Neural progenitor cell (in vitro differentiated cells): Measurements from ENCODE around the gene PRCP.

ENCODE experiments used
- EZH2 ChIP-seq: fragments of 200-600 bp; sonication (generic); IDR thresholded peaks from 2 replicates; pipeline ENCODE4 v1.6.1; 2017; ENCODE audit warnings: antibody characterized with exemption, mild to moderate bottlenecking, moderate library complexity
- EZH2phosphoT487 ChIP-seq: fragments of 200-600 bp; sonication (generic); IDR thresholded peaks from 2 replicates; pipeline ENCODE4 v1.6.1; 2017; ENCODE audit warnings: antibody characterized with exemption
- TF ChIP-seq, protein P1 (sequence below): fragments of 200-600 bp; sonication (generic); IDR thresholded peaks from 2 replicates; pipeline ENCODE4 v1.5.1; 2017; ENCODE audit warnings: antibody characterized with exemption, mild to moderate bottlenecking

DNA sequence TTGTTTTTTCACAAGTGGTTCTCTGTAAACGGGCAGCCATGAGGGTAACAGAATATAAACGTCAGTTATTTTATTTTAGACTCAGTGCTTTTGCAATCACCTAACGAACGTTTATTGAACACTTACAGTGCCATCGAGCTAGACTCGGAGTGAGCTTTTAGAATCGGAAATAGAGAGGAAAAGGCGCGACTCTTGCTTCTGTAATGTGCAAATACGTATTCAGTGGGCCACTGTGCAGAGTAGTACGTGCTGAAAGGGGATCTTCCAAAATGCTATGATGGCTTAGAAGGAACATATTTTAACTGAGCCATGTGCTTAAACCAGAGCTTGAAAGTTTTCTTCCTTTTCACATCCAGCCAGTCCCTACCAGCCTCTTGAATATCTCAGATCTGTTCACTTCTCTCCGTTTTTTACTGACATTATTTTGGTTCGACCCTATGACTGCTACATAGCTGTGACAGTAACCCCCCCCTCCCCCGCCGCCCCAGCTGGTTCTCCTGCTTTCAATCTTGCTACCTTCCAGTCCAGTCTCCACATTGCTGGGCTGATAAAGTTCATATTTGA is 1.8 kb upstream of the PRCP start:
- TF ChIP-seq, protein P1, sequence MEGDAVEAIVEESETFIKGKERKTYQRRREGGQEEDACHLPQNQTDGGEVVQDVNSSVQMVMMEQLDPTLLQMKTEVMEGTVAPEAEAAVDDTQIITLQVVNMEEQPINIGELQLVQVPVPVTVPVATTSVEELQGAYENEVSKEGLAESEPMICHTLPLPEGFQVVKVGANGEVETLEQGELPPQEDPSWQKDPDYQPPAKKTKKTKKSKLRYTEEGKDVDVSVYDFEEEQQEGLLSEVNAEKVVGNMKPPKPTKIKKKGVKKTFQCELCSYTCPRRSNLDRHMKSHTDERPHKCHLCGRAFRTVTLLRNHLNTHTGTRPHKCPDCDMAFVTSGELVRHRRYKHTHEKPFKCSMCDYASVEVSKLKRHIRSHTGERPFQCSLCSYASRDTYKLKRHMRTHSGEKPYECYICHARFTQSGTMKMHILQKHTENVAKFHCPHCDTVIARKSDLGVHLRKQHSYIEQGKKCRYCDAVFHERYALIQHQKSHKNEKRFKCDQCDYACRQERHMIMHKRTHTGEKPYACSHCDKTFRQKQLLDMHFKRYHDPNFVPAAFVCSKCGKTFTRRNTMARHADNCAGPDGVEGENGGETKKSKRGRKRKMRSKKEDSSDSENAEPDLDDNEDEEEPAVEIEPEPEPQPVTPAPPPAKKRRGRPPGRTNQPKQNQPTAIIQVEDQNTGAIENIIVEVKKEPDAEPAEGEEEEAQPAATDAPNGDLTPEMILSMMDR = no peak
- TF ChIP-seq EZH2 (no peak), EZH2phosphoT487 (no peak)
